ENCODE results near the gene SND1.

DNA sequence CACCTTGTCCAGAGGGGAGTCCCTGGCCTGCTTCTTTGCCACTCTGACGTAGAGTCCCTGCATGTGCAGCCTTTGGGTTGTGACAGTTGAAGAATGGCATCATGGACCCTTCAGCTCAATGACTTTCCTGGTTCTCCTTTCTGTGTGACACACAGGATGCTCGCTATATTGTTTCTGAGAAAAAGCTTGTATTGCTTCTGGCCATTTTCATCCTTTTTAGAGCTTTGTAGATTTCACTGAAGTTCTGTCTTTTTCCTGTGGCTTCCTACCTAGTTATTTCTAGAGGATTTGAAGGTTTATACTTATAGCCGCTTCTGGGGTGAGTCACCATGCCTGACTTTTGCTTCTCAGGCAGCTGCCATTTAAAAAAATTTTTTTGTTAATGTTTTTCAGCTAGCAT, 27.0 kb downstream of the SND1 start:
- TF ChIP-seq, protein P1, sequence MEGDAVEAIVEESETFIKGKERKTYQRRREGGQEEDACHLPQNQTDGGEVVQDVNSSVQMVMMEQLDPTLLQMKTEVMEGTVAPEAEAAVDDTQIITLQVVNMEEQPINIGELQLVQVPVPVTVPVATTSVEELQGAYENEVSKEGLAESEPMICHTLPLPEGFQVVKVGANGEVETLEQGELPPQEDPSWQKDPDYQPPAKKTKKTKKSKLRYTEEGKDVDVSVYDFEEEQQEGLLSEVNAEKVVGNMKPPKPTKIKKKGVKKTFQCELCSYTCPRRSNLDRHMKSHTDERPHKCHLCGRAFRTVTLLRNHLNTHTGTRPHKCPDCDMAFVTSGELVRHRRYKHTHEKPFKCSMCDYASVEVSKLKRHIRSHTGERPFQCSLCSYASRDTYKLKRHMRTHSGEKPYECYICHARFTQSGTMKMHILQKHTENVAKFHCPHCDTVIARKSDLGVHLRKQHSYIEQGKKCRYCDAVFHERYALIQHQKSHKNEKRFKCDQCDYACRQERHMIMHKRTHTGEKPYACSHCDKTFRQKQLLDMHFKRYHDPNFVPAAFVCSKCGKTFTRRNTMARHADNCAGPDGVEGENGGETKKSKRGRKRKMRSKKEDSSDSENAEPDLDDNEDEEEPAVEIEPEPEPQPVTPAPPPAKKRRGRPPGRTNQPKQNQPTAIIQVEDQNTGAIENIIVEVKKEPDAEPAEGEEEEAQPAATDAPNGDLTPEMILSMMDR (IDR thresholded peaks at IDR 0.05; ENCODE audit: extremely low read depth in 1 of 2, insufficient read depth in 1 of 2, low read depth in 1 of 2, low read length in 2 of 2), result no peak
- TF ChIP-seq EZH2 (IDR thresholded peaks at IDR 0.05; ENCODE audit: borderline replicate concordance, low read depth, low read length, severe bottlenecking) (no peak), JUN (IDR thresholded peaks at IDR 0.05; ENCODE audit: borderline replicate concordance, insufficient read depth, insufficient read length, low read depth) (no peak), POLR2A (IDR thresholded peaks at IDR 0.05; ENCODE audit: low read depth, low read length) (no peak), FOS (IDR thresholded peaks at IDR 0.05; ENCODE audit: borderline replicate concordance, insufficient read depth, low read length) (peak; percentile 47), POLR2AphosphoS5 (IDR thresholded peaks at IDR 0.05; ENCODE audit: insufficient read depth, low read depth, low read length) (no peak), MYC (IDR thresholded peaks at IDR 0.05; ENCODE audit: low read depth, low read length) (no peak)
- TF ChIP-seq, protein P2, sequence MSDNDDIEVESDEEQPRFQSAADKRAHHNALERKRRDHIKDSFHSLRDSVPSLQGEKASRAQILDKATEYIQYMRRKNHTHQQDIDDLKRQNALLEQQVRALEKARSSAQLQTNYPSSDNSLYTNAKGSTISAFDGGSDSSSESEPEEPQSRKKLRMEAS (IDR thresholded peaks at IDR 0.05; ENCODE audit: insufficient read depth, insufficient read length), result no peak

Data from endothelial cell of umbilical vein (primary cell).